ENCODE results near the gene AVPR1A.

The AVPR1A gene

GRCh38 chr12:63093711-63094110 lies 57.3 kb downstream of the AVPR1A start:
- no peak for DNase-seq

DNA sequence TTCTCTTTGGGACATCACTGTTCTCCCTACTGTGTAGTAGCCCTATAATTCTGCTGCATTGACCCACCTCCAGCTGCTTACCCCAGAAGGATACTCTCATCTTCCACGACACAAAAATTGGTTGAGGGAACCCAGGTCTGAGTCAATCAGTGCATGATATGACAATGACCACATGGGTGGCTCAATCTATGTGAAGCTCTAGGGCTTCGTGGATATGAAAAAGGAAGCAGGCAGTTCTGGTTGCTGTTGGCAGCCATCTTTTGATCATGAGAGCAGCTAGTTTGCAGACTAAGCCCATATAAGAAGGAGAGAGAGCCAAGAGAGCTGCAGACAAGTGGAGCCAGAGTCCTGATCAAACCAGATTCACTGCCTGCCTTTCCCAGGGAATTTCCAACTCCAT lies 57.9 kb downstream of the AVPR1A start:
- DNase-seq = no peak
